AG04449 (cell line): ENCODE measurements around the gene NIN.

Source experiments
- CTCF ChIA-PET: fragments of 350-600 bp; formaldehyde crosslinking; extraction: SDS; loops from one replicate; lab custom pipeline; 2021; ENCODE audit warnings: antibody characterized with exemption; lab: Yijun Ruan, JAX
- POLR2A ChIA-PET: fragments of 400-600, 350-600 bp; formaldehyde crosslinking; extraction: SDS; loops from one replicate; lab custom pipeline; 2020; ENCODE audit warnings: antibody characterized with exemption, inconsistent platforms; lab: Yijun Ruan, JAX
- DNase-seq: peaks from one replicate; pipeline ENCODE4 v3.0.0-alpha.2; 2010; ENCODE audit warnings: low read depth, low spot score
- H3K4me3 ChIP-seq: 2 replicates; pipeline ENCODE4 v1.5.1; 2011; ENCODE audit warnings: low read depth, mild to moderate bottlenecking, control low read depth, low read length
- CTCF ChIP-seq: IDR thresholded peaks from one replicate; pipeline ENCODE4 v1.5.1; 2011; ENCODE audit warnings: mild to moderate bottlenecking, moderate library complexity, low read length, control low read depth, inconsistent platforms; ENCODE audit not compliant: insufficient read depth; ENCODE audit errors: missing control alignments

NIN gene

DNA sequence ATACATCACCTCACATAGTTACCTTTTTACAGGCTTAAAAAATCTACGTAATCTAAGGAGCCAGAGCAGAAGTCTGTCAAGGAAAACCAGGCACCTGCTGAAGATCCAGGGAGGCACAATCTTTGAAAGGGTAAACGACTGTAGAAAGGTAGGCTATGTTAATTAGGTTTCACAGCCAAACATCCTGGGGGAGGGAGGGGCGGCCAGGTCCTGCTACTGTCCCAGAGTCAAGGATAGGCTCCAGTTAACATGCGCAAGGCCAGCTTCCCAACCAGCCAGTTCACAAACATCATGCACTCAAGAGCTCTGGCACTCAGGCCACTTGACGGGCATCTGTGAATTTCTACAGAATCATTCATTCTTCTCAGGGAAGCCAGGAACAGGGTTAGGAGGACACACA is 22.9 kb downstream of the NIN start:
- ChIA-PET CTCF (interaction anchor here (0.8 to 1.4 kb wide), 3 partner anchors 15 to 265 kb away, joined by 3 read pairs; no protein-coding TSS in a partner anchor), POLR2A (no interaction called here)
- no peak for TF ChIP-seq CTCF
- no peak overlapping the region for H3K4me3 ChIP-seq
- no peak for DNase-seq

- POLR2A ChIA-PET, result no interaction called here
- H3K4me3 ChIP-seq, result no peak overlapping the region
- TF ChIP-seq CTCF, result no peak
- CTCF ChIA-PET, result interaction anchor here (1.3 to 1.4 kb wide), 2 partner anchors 10 to 29 kb away, joined by 3 read pairs; no protein-coding TSS in a partner anchor
- DNase-seq, result no peak
Observed at GRCh38 chr14:50806241-50806933, 24.6 kb downstream of the NIN start.

DNA sequence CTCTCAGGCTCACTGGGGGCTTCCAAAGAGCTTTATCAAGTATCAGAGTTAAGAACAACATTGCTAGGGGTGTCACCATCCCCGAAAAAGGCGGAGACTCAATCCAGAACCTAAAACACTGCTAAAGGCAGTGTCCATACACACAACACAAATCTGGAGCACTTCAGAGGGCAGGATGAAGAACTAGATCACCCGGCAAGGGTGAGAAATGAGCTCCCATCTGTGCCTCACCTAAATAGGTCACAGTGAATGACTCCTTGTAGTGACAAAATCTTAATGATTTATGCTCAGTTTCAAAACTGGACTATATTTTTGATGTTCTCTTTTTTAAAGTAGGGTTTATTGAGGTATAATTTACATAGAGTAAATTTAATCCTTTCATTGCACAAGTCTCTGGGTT is 25.6 kb downstream of the NIN start:
- no peak for TF ChIP-seq CTCF
- H3K4me3 ChIP-seq, result no peak overlapping the region
- CTCF ChIA-PET, result interaction anchor here (1.1 kb wide), 1 partner anchor 12 kb away, joined by 4 read pairs; no protein-coding TSS in a partner anchor
- POLR2A ChIA-PET, result no interaction called here
- no peak for DNase-seq

DNA sequence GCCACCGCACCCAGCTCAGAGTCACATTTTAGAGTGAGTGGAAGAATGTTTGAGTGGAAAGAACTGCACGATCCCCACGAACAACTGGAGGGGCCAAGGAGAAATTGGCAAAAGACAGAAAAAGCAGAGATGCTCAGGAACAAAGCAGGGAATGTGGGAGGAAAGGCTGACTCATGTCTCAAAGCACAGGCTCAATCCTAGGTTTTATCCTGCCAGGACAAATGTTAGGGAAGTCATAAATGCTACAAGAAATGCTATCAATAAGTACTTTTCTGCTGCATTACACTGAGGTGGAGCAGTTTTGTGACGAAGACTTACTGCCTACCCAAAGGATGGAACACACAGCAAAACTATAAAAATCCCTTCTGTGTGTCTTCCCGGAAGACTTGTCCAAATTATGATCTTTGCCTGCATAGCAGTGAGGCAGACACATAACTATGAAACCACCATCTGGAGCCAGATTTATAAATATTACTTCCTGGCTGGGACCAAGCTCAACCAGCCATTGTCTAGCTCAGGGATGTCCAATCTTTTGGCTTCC is 26.7 kb downstream of the NIN start:
- no peak for DNase-seq
- no peak for TF ChIP-seq CTCF
- ChIA-PET POLR2A (no interaction called here), CTCF (interaction anchor here (0.9 to 1.1 kb wide), 2 partner anchors 10 to 30 kb away, joined by 4 read pairs; no protein-coding TSS in a partner anchor)
- H3K4me3 ChIP-seq, result no peak overlapping the region

- no peak for DNase-seq
- TF ChIP-seq CTCF, result no peak
- ChIA-PET POLR2A (no interaction called here), CTCF (interaction anchor here (1.0 to 3.0 kb wide), 6 partner anchors 15 to 201 kb away, joined by 3 to 17 read pairs (median 4); partner anchors contain the start of gene NIN)
- H3K4me3 ChIP-seq, result no peak overlapping the region
Observed at GRCh38 chr14:50801706-50802105, 29.3 kb downstream of the NIN start.

DNA sequence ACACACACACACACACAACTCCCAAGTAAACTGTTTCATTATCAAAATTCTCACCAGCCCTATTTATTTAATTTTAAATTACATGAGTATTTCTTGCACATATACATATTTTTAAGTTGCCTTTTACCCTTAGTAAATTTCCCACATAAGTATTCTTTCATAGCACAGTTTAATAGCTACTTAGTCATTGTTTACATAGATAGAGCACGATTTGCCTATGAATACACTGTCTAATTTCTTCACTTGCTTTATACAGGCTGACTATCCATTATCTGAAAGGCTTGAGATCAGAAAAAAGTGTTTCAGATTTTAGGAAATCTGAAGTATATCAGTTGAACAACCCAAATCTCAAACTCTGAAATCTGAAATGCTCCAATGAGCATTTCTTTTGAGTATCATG is 30.9 kb downstream of the NIN start:
- ChIA-PET POLR2A (no interaction called here), CTCF (interaction anchor here (0.9 to 2.3 kb wide), 3 partner anchors 14 to 199 kb away, joined by 3 to 9 read pairs (median 3); no protein-coding TSS in a partner anchor)
- TF ChIP-seq CTCF, result no peak
- no peak for DNase-seq
- no peak overlapping the region for H3K4me3 ChIP-seq
